ENCODE measurements around the gene PNMA8B.

PNMA8B gene

DNA sequence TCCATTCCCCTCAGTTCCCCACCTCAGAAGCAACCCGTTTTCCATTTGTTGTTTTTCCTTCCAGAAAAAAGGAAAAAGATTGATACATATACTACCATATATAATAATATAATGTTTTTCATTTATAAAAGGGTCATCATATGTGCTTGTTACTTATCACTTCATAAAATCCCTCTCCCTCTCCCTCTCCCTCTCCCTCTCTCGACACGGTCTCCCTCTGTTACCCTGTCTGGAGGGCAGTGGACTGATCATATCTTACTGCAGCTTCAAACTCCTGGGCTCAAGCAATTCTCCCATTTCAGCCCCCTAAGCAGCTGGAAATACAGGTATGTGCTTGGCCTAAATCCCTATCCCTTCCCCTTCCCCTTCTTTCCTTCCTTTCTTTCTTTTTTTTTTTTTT, 41.4 kb downstream of the PNMA8B start:
- DNase-seq (ENCODE audit: low spot score), result no peak

DNA sequence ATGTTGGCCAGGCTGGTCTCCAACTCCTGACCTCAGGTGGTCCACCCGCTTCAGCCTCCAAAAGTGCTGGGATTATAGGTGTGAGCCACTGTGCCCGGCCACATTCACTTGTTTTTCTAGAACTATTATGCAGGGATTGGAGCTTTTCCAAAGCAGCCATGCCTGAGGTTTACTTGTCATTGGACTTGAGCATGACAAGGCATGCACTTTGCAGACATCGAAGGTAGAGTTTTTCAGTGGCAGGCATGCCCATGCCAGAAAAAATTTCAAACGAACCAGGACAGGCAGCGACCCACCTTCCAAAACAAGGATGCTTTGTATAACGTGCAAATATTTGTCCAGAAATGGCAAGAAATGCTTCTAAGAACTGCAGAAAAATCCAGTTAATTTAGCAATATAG, 42.0 kb downstream of the PNMA8B start:
- DNase-seq (ENCODE audit: low spot score), result no peak

GRCh38 chr19:46452186-46452585, 43.5 kb downstream of the PNMA8B start:
- no peak for DNase-seq (ENCODE audit: low spot score)

DNA sequence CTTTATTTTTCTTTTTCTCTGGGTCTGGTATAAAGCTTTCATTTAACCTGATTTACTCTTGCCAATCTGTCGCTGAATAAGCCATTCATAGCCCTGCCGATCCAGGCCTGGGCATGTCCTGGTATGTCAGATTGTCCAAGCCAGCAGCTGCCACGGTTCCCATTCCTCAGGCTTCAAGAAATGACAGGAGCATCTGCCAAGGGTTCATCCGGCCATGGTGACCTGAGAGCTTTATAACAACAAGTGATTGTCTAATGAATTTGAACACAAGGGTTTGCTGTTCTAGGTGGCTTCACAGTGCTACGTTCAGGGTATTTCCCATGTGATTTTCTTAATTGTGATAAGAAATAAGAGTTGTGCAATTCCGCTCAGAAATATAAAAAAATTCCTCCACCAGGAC, 44.3 kb downstream of the PNMA8B start:
- DNase-seq (ENCODE audit: low spot score), result no peak

GRCh38 chr19:46450737-46451136, 44.9 kb downstream of the PNMA8B start:
- no peak for DNase-seq (ENCODE audit: low spot score)

DNA sequence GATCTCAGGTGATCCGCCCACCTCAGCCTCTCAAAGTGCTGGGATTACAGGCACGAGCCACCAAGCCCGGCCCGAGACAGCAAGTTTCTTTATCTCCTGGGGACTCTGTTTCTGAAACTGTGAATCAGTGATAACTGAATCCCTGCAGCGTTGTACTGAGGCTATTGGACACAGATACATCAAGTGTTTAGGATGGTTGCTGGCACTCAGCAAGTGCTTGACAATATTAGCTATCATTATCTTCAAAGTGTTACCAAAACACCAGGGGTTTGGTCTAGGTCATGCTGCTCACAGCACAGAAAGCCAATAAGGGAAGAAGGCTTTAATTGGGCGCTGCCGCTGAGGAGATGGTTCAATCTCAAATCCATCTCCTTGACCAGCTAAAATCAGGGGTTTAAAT, 46.4 kb downstream of the PNMA8B start:
- DNase-seq (ENCODE audit: low spot score), result no peak

GRCh38 chr19:46448601-46449000, 47.1 kb downstream of the PNMA8B start:
- no peak for DNase-seq (ENCODE audit: low spot score)

- no peak for DNase-seq (ENCODE audit: low spot score)
These were observed 47.8 kb downstream of the PNMA8B start for GRCh38 chr19:46447824-46448223.

DNA sequence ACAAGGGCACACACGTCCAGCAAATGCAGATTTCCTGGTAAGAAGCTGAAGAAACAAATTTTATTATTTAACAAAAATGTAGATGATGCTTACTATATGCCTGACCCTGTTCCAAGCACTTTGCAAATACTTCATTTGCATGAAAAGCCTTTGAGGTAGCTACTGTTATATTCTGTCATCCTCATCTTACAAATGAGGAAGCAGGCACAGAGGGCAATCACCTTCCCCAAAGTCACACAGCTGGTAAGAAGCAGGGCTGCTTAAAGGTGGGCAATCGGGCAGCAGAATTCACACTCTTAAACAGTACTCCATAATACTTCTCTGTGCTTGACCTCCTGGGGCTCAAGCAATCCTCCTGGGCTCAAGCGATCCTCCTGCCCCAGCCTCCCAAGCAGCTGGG, 48.7 kb downstream of the PNMA8B start:
- no peak for DNase-seq (ENCODE audit: low spot score)

- DNase-seq (ENCODE audit: low spot score), result no peak
These were observed 49.6 kb downstream of the PNMA8B start for GRCh38 chr19:46446021-46446420.

GRCh38 chr19:46442808-46443450, 52.7 kb downstream of the PNMA8B start:
- no peak for DNase-seq (ENCODE audit: low spot score)

GRCh38 chr19:46441866-46442265, 53.8 kb downstream of the PNMA8B start:
- DNase-seq (ENCODE audit: low spot score), result no peak
